Adipose tissue (tissue), 3 donors: ENCODE data around the gene ARHGEF6. TPM values are rescaled to one million over a fixed set of nuclear protein-coding genes. Genes with fewer than 3 reads are reported as not detected.

Experiments used
- H3K27ac ChIP-seq: one replicate; pipeline ENCODE4 v1.5.1; 2013; ENCODE audit warnings: low read depth, low read length
- WGBS, 3 donors: extraction: QIAGEN DNeasy Blood & Tissue Kit; methylation state at CpG; one replicate each; pipeline ENCODE4 v1.1.7; 2013; 5-methylcytosine and 5-hydroxymethylcytosine counted together
- polyA plus RNA-seq, 3 donors: library from polyadenylated mRNA; stranded (reverse); fragments of 200-250 nt; gene quantifications; one replicate each; pipeline ENCODE4 v1.2.3, GENCODE V29; 2013
- donor health status: healthy with polysubstance abuse.
- donor health status: Bipolar disorder and iron deficiency.
- donor health status: healthy.

Gene ARHGEF6
- polyA plus RNA-seq, 3 donors = 2.7 to 46.5 (median 19.7) TPM

DNA sequence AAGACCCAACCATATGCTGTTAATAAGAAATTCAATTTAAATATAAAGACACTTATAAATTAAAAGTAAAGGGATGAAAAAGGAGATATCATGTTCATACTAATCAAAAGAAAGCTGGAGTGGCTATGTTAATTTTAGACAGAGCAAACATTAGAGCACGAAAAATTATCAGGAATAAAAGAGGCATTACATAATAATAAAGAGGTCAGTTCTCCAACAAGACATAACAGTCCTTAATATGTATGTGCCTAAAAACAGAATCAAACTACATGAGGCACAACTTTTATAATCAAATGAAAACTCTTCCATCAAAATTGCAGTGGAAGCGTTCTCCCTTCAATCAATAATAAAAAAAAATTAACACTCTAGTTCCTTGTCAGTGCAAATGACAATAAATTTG lies 62.6 kb downstream of the ARHGEF6 start:
- no peak overlapping the region for H3K27ac ChIP-seq

DNA sequence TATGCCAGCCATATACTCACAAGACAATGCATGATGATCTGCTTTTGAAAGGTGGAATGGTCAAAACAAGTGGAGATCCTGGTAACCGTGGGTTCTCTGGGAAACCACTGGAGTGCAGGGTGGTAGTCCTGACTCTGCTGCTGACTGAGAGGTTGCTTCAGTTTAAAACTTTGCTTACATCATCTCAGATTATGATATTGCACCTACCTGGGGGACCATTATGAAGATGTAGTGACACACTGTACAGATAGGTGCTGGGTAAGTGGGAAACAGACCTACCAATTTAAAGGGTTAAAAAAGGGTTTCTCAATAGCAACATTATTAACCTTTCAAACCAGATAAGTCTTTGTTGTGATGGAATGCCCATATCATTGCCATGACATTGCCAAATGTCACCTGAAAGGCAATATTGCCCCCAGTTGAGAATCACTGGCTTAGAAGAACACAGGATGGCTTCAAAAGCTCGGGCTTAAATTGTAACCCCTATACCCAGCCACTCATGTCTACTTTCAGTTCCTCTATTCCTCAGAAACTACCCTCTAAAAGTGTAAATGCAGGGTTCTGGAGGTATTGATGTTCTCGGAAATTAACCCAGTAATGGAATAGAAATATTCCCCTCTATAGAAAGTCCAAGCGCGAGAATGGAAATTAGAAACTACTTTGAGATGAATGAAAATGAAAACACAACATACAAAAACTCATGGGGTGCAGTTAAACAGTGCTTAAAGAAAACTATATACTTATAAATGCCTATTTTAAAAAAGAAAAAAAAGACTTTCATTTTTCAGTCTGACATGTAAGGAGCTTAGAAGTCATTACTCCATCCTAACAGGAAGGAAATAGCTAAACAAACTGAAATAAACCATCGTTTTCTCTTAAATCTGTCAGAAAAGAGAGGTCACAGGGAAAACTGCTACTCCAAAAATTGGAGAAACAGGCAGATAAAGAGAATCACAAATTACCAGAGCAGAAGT lies 65.8 kb downstream of the ARHGEF6 start:
- no peak overlapping the region for H3K27ac ChIP-seq
- WGBS, 3 donors = 56 to 76% (median 58%) methylated on average over 6 of the region's 6 CpGs

More for the DNA sequence above, 62.6 kb downstream of the ARHGEF6 start:
- WGBS, 3 donors = 43 to 88% (median 59%) methylated on average over 2 of the region's 2 CpGs

DNA sequence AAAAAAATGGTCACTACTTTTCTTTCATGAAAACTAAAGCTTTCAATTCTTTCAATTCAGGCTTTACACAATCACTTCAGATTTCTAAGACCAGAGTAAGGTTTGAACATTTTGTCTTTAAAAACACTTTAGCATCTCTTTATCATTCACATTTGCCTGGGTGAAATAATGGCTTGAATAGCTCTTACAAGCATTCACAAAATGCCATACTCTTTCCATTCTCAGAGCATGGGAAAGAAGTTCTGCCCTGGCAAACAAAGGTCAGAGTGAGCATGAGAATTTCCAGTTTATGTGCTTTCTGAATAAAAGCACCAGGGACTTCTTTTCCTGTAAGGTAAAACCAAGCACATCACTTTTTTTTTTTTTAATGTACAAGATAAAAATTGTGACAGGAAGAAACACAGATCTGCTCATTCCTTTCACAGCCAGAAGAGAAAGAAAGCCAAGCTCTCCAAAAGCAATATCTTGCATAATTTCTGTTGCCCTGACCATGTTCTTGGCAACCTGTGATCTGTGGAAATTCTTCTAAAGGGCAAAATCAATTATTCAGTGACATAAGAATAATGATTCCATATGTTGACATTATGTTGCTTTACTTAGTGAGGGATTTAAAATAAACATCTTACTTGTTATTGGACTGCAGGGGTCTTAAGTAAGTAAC lies 68.0 kb downstream of the ARHGEF6 start:
- no peak overlapping the region for H3K27ac ChIP-seq

DNA sequence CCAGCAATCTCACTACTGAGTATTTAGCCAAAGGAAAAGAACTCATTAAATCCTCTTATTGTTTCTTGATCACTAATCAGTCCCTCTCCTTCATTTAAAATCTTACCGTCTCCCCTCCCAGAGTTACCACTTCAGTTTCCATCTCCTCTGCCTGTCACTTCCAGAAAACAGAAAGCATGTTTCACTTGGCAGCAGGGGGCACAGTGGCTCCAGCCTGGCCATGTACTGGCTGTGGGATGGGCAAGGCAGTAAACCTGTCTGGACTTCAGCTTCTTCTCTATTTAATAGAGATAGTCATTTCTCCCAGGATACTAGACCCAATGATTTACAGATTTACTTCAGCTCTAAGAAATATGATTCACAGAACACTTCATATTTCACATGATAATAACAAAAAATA lies 69.6 kb downstream of the ARHGEF6 start:
- no peak overlapping the region for H3K27ac ChIP-seq

DNA sequence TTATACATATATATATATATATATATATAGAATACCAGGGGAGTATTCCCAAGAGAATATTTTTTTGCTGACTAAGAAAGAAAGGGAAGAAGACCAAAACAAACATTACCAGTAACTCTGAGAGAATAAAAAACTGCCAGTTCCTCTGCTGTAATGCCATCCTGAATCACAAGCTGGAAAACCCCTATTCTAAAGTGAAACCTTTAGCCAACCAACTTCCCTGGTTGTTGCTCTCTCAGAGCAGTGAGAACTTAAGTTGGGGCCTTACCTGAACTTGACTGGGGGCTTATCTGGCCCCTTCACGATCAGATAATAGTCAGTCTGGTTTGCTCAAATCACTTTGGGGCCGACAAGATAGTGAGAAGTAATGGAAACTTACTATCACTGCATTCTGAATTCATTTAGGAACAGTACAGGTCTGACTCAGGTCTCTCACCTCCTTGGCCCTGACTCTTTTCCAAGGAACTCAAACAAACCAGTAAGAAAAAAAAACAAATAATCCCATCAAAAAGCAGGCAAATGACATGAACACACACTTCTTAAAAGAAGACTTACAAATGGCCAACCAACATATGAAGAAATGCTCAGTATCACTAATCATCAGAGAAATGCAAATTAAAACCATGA lies 70.3 kb downstream of the ARHGEF6 start:
- WGBS, 3 donors = 30 to 47% (median 35%) methylated on average over 2 of the region's 2 CpGs
- H3K27ac ChIP-seq = no peak overlapping the region

More for the DNA sequence above, 69.6 kb downstream of the ARHGEF6 start:
- 39 to 49% (median 48%) methylated on average over 1 of the region's 1 CpG for WGBS, 3 donors

DNA sequence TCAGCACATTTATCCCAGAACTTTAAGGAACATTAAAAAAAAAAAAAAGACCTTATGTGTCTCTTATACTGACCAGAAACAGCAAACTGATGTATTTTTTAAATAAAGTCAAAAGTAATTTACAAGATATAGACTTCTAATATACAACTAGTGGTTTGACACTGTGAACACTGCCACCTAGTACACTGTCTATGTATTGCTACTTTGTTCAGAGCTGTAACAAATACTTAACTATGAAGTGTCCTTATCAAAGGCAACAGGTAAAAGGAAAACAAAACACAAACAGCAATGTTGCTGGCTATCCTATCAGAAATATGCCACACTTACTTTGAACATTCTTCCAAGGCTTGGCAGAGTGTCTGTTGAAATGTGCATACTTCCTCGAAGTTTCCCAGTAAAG lies 72.4 kb downstream of the ARHGEF6 start:
- no peak overlapping the region for H3K27ac ChIP-seq
- 59 to 75% (median 69%) methylated on average over 1 of the region's 1 CpG for WGBS, 3 donors

DNA sequence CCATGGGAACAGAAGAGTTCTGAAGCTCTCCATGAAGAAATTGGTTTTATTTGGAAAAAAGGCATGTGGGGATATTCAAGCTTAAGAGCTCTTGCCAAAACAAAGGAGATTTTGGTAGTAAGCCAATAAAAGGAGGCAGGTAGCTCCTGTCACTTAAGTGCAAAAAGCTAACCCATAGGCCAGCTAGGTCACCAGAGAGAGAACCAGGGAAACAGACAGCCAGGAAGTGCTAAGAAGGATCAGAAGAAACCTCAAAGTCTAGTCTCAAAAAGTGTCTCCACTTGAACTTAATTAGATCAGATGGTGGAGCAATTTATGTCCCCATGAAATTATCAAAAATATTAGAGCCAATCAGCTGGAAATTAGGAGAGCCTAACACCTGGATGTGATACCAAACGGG lies 83.6 kb downstream of the ARHGEF6 start:
- 59 to 93% (median 80%) methylated on average over 1 of the region's 1 CpG for WGBS, 3 donors

DNA sequence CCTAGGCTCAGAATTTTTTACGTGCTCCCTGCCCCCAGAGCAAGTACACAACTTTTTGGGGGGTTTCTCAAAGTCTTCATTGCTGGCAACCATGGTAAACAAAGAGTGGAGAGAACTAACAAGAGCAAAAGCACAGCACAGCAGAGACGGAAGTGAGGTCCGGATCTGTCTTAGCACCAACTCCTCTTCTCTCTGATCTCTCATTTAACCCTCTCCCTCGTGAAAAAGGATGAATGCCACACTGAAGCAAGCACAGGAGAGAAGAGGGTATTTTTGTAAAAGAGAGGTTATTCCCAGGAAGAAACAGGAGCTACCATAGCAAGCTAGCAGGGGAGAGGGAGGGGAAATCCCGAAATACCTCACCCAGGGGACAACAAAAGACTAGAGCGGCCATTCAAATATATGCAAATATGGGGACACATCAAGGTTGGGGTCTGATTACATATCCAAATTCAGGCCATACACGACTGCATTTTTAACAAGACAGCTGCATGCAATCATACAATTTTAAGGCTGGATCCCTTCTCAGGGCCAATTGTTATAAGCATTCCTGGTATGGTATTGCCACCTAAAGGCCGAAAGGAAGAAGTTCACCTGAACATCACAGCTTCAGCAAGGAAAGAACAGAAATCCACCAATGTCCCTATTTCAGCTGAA lies 86.2 kb downstream of the ARHGEF6 start:
- H3K27ac ChIP-seq = no peak overlapping the region
- WGBS, 3 donors = 39 to 58% (median 49%) methylated on average over 8 of the region's 8 CpGs

More for the DNA sequence above, 83.6 kb downstream of the ARHGEF6 start:
- no peak overlapping the region for H3K27ac ChIP-seq

DNA sequence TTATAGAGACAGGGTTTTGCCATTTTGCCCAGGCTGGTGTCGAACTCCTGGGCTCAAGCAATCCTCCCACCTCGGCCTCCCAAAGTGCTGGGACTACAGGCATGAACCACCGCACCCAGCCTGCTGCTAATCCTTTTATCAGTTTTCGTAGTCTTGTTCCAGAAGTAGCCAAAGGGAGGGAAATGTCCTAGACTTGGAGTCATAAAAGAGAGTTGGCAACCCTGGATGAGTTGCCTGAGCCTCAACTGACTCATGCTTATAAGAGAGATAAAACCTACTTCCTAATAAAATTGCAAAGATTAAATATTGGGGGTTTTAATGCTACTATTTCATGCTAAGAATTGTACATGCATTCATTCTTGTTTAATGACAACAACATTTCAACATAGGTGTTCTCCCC lies 88.5 kb downstream of the ARHGEF6 start:
- WGBS, 3 donors = 71 to 98% (median 96%) methylated on average over 4 of the region's 4 CpGs
- H3K27ac ChIP-seq = no peak overlapping the region

DNA sequence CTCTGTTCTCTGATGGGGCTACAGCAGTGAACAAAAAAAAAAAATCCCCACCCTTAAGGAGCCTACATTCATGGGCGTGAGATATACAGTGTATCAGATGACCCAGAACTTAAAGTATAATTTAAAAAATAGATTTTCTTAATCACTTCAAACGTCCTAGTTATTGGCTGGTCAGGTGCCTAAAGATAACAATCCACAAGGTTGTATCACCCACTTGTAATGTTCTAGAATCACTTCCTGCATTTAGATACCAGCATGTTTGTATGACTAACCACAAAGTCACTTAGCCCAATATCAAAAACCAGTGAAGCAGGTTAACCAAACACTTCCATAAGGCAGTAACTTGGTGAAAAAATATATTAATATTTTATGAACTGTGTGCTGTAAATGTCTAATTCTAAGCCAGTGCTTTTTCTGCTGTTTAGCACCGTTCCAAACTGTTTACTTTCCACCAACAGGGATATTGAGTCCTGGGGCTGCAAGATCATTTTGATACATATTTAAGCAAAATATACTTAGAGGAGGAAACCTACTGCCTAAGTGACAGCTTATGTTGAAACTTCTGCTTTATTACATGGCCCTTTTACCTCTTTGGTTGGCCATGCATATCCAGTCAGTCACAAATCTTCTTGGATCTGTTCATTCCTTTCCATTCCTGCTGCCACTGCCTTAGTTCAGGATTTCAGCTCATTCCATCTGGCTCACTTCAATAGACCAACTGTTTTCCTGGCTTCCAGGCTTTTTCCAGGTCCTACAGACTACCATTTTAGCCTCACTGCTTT lies 89.5 kb downstream of the ARHGEF6 start:
- H3K27ac ChIP-seq = no peak overlapping the region
- 50 to 79% (median 60%) methylated on average over 3 of the region's 3 CpGs for WGBS, 3 donors

DNA sequence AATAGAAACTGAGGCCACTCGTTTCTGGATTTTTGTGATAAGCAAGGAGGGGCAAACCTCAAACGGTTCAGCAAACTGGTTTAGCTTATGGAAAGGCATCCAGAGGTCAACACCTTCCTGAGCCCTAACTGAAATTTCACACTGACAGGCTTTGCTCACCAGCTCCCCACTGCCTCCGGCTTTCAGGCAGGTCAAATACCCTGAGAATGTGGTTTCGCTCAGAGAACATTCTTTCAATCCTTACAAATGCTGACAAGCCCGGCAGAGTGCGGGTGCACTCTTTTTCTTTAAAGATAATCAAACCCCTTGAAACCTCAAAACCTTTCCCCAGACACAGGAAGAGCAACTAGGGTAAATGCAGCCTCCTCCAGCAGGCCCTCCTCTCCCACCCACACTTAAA lies 91.3 kb downstream of the ARHGEF6 start:
- WGBS, 3 donors = 61 to 67% (median 61%) methylated on average over 6 of the region's 6 CpGs
- no peak overlapping the region for H3K27ac ChIP-seq

DNA sequence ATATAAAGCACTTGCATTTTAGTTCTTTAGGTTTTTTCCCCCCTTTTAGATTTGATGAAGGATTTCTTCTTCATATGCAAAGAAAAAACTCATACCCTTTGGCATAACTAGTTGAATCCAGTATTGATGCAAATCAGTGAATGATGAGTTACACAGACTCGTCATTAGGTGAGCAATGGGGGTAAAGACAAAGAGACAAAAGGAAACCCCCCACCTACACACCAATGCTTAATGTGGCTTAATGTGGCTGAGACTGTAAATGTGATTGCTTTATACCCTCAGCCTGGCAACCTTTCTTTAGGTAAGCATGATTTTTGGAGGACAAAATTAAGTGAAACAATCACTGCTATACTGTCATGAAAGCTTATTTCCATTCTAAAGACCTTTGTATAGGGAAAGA lies 93.3 kb downstream of the ARHGEF6 start:
- no peak overlapping the region for H3K27ac ChIP-seq
- WGBS, 3 donors = 59 to 88% (median 85%) methylated on average over 1 of the region's 1 CpG

DNA sequence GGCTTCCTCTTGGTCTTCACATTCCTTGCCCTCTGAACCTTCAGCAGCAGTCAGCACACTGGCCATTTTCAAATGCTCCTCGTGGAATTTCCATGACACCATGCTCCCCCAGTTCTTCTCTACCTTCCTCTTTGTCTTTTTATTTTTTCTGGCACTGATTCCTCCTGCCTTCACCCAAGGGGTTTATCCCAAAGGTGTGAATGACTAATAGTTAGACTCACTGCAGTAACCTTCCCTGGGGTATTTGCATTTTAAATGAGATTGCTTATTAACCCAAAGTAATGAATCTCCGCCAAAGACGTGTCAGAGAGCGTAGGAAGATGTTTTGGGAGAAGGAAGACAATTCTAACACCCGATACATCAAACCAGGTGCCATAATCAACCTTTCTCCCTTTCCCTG lies 96.6 kb downstream of the ARHGEF6 start:
- no peak overlapping the region for H3K27ac ChIP-seq
- 68 to 95% (median 85%) methylated on average over 5 of the region's 5 CpGs for WGBS, 3 donors

DNA sequence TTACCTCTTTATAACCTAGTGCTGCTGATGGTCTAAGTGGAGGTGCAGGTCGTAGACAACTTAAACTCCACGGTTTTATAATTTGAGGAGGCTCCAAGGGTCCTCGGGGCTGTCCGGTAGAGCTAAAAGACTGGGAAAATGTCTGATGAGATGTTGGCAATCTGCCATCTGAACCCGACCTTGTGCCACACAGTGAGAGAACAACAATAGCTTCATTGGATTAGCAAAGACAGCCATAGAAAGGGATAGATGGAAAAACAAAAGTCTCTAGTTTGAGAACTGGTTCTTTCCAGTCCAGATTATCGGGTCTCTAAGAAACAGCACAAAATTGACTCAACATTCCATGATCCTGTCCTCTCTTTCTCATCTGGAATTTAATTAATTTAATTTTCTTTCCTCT lies 101.2 kb downstream of the ARHGEF6 start:
- no peak overlapping the region for H3K27ac ChIP-seq
- WGBS, 3 donors = 63 to 85% (median 68%) methylated on average over 6 of the region's 6 CpGs

DNA sequence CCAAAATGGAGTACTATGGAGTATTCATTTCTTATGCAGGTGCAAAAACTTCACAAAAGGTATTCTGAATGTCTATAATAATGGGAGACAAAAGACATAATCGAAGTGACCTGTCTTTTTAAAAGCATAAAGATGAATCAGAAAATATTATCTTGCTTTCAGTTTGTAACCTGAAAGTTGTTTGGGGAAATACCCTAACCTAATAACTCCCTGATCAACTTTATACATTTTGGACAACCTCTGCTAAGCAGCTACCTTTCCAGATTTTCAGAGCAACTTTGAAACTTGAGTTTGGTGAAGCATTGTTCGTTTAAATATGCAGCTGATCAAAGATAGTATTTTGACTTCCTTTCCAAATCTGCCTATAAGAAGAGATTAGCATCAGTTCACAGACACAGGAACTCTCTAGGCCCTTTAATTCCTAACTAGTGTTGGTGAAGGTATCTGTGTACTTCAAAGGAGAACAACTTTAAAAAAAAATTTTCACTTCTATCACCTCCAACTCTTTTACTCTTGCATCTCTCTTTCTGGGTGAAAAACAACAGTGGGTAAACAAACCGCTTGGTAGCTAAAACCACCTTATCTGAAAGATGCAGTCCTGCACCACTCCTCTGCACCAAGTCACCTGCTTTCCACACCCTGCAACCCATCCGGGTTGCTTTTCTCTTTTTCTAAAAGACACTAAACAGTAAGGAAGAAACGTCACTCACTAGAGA lies 106.3 kb downstream of the ARHGEF6 start:
- WGBS, 3 donors = 63 to 82% (median 66%) methylated on average over 5 of the region's 5 CpGs
- no peak overlapping the region for H3K27ac ChIP-seq

DNA sequence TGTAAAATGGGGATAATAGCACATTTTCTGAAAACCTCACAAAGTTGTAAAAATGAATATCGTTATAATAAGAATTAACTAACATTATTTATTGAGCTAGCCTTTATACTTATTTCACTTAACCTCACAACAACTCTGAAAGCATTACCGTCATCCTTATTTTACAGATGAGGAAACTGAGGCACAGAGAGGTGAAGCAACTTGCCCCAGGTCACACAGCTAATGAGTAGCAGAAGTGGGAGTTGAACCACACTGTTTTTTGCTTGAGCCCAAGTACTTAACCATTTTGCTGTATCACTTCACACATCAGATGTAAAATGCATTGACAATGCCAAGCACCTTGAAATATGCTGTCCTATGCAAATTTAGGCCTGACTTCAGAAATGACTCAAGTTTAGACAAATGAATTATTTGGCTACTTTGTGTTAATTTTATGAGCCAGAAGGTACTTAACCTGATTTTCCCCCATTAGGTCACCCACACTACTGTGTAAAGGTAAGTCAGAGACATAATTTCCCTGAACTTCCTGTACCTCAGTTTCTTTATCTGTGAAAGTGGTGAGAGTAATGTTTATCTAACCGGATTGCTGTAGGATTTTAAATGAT lies 109.6 kb downstream of the ARHGEF6 start:
- no peak overlapping the region for H3K27ac ChIP-seq
- 77 to 93% (median 92%) methylated on average over 3 of the region's 3 CpGs for WGBS, 3 donors
